Fibroblast of skin of right biceps (primary cell): ENCODE results near the gene MVB12B.
"Not testable (repeated sequence)": the region's sequence is repeated elsewhere in the genome, so short reads cannot be mapped to it uniquely, and the experiment has no call there.

Source experiments
- DNase-seq: peaks from one replicate; pipeline ENCODE4 v3.0.0-alpha.2; 2013

Gene MVB12B

DNA sequence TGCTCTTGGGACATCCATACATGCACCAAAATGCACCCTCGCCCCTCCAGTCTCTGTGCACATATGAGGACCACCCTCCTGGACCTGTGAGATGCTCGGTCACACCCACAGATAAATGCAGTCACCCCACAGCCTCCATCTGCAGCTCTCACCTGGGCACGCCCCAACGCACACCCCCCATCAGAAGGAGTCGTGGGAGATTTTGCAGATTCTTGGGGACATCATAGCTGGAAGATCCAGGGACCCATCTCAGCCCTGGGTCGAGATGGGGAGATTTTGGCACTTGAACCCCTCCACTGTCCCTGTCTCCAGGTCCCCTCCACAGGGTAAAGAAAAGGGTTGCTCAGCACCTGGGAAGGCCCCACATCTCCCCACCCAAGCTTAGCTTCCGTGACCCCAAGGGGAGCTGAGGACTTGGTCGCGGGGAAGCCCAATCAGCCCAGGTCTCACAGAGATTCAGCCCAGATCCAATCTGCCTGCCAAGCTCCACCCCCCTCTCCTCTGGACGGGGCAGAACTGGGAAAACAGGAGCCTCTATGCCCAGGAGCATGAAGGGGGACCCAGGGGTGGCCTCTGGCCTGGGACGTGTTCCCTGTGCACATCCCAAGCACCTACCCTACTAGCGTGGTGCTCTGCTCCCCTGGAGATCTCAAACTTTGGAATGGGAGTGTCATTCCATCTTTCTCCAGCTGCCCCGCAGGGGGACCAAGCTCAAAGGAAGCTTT, 197.9 kb downstream of the MVB12B start:
- DNase-seq, result no peak

GRCh38 chr9:126526218-126527108, 199.8 kb downstream of the MVB12B start:
- no peak for DNase-seq

- no peak for DNase-seq
Measured at GRCh38 chr9:126527109-126527825, 200.6 kb downstream of the MVB12B start.

- peak; percentile 54 for DNase-seq
Measured at GRCh38 chr9:126528111-126528510, 201.5 kb downstream of the MVB12B start.

GRCh38 chr9:126528915-126529314, 202.3 kb downstream of the MVB12B start:
- DNase-seq, result no peak

GRCh38 chr9:126531035-126531571, 204.5 kb downstream of the MVB12B start:
- no peak for DNase-seq

- DNase-seq, result no peak
Measured at GRCh38 chr9:126531591-126531990, 205.0 kb downstream of the MVB12B start.

DNA sequence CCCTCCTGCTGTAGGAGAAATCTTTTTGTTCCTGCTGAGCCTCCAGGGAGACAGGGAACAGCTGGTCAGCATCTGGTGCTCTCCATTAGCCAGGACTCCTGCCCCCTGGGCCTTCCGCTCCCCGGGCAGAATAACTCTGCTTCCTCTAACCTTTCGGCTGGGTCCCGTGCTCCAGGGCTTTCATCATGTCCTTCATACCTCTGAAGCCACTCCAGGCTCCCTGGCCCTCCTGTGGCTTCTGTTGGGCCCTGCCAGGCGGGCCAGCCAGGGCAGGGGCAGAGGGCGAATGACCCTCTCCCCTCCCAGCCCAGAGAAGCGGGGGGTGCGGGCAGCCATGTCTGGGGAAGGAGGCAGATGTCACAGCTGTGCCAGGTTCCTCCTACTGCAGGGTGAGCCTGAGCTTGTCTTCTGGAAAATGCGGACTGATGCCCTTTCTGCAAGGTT, 205.4 kb downstream of the MVB12B start:
- no peak for DNase-seq

DNA sequence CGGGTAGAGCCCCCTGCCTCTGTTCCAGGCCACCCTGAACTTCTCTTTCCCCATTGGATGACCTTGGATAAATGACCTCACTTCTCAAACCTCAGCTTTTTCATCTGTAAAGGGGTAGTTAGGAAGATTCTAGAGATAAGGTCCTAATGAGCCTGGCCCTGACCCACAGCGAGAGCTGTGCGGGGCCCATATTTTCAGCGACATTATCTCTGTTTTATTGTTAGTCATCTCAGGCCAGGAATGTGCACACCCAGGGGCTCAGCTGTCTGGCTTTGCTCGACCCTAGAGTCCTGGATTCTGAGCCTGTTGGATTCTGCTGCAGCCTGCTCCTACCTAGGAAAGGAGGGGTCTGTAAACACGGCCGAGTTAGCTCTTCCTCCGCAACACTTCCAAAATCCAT, 205.9 kb downstream of the MVB12B start:
- DNase-seq, result no peak

DNA sequence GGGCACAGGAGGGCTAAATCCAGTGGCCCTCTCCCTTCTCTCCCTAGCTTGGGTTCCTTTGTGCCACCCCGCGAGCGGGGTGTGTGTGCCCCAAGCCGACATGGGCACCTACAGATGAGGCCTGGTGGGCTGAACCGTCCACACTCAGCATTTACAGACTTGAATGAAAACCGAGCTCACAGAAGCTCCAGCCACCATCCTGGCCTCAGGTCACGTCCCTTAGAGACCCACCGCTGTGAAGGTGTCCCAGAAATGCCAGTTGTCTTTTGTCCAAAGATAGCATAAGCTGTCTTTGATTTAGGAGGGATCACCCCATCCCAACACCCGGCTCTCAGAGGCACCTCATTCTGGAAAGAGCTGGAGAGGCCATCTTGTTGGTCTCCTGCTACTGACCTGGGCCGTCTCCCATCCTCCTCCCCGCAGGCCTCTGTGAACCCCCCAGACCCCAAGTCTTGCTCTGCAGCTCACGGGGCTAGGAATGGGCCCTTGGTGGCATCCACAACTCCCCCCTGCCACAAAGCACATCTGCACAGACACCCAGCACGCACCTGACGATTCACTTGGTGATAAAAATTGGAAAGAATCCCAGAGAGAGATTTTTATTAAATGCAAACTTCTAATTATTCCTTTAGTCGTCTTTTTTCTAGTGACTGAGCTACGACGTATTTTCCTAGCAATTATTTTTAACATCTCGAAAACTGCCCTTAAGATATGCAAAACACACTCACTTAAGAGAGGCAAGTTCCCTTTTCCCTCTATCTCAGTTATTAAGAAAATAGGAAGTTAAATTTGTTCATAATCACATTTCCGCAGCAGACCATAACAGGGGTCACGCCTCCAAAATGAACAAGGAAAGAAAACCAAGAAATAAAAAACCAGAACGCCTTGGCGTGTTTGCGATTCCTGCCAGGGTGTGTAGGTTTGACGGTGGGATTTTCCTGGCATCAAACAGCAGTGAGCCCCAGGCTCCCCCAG, 206.6 kb downstream of the MVB12B start:
- no peak for DNase-seq

GRCh38 chr9:126533926-126534310, 207.3 kb downstream of the MVB12B start:
- DNase-seq, result no peak

DNA sequence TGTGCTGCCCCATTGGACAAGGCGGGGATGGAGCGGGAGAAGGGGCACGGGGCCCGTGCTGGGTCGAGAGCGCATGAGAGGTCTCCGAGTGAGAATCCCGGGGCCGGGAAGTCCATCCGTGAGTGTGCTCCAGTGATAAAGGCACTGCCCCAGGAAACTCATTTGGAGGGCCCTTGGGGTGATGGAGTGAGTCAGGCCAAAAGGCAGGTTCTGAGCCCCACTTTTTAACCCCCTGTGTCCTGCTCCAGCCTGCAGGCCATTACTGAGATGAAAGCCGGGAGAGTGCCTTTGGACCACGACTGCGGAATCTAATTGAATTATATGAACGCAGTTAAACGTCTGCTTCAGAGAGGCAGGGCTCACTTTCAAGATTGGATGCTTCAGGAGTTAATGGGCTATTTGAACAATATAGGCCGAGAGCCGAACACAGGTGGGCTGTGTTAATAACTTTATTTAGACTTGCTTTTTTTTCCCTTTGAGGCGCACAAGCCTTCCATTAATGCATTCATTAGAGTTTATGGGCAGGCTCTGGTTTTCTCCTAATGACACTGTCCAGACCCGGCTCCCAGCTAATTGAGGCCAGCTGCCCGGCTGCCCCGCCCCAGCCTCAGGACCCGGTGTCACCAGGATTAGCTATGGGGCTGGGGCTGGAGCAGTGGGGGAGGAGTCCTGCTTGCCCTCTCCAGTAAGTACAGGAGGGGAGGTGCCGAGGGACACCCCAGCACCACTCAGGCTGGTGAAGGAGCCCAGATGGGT, 208.0 kb downstream of the MVB12B start:
- DNase-seq, result no peak

DNA sequence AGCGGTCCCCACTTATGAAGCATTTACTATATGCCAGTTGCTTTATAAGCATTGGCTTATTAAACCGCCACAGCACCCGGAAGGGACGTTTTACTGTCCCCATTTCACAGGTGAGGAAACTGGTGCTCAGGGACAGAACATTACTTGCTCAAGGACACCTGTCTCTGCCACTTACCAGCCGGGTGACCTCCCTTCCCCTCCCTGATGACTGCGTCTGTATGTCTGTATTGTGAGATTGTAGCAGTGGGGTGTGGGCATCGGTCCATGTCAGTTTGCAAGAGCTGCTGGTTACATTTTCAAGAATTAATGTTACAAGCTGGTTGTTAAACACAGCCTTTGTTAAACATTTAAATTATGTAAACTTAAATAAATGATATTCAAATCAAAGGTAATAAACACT, 209.5 kb downstream of the MVB12B start:
- DNase-seq, result no peak

GRCh38 chr9:126536841-126537465, 210.3 kb downstream of the MVB12B start:
- DNase-seq, result no peak

GRCh38 chr9:126538550-126538949, 211.9 kb downstream of the MVB12B start:
- no peak for DNase-seq

GRCh38 chr9:126540398-126540797, 213.8 kb downstream of the MVB12B start:
- DNase-seq, result not testable (repeated sequence)

GRCh38 chr9:126543490-126543889, 216.9 kb downstream of the MVB12B start:
- no peak for DNase-seq

- DNase-seq, result no peak
Measured at GRCh38 chr9:126545106-126545505, 218.5 kb downstream of the MVB12B start.

DNA sequence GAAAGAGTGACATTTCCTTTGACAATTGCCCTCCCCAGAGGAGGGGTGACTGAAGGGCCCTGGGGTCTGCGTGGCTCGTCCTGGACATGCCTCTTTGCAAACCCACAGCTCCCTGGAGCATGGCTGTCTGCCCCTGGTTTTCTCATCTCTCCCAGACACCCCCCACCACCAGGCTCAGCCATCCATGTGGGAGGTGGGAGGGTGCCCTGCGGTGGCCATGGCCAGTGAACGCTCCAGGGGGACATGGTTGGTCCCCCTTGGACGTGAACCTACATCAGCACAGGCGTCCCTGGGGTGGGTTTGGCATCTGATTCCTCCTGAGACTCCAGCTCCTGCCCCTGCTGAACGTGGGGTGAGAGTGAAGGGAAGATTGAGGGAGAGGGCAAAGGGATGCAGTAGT, 219.4 kb downstream of the MVB12B start:
- DNase-seq, result no peak

DNA sequence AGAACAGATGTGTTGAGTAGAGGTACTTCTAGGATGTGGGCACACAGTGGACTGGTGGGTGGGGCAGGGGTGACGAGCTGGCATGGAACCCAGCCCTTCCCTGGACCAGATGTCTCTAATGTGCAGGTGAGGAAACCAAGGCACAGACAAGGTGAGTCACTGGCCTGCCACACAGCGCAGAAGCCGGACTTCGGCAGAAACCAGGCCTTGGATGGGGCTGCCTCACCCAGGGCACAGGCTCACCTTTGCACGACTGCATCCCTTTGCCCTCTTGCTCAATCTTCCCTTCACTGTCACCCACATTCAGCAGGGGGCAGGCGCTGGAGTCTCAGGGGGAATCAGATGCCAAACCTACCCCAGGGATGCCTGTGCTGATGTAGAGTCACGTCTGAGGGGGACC, 221.7 kb downstream of the MVB12B start:
- no peak for DNase-seq
